ENCODE measurements around the gene KLHL1. TPM values are rescaled to one million over a fixed set of nuclear protein-coding genes. Genes with fewer than 3 reads are reported as not detected.

KLHL1 gene
- polyA plus RNA-seq, 1 donor from 2014 or later: 15.5 TPM

DNA sequence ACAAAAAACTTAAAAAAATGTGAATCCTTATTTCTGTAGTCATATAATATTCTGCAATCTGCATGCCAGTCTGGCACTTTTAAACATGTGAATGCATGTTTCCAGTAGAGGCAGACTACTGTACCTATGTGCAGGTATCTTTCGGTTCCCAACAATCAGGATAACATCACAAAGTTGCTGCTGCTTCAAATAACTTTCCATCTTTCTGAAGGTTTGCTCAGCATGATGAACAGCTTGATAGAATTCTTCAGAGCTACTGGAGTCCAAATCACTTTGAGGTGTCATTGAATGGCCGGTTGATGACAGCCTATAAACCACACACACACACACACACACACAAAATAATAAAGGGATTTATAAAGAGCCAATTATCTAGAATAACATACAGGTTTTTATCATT lies 132.8 kb downstream of the KLHL1 start:
- H4K20me1 ChIP-seq (ENCODE audit: insufficient read depth): no peaks in the 10 kb centered on the region
- no peaks in the 10 kb centered on the region for H3K9me2 ChIP-seq (ENCODE audit: insufficient read depth, low read length)
- H3K79me2 ChIP-seq (replicated peaks; ENCODE audit: insufficient read depth, low read length): no peaks in the 10 kb centered on the region
- TF ChIP-seq MXI1 (conservative IDR thresholded peaks at IDR 0.05; ENCODE audit: poor library complexity, severe bottlenecking) (no peak), SMC3 (conservative IDR thresholded peaks at IDR 0.05; ENCODE audit: poor library complexity) (no peak)
- no peak overlapping the region for H3K27ac ChIP-seq (ENCODE audit: low read length)
- no peak overlapping the region for H2AFZ ChIP-seq (ENCODE audit: low read depth, low read length)
- no peaks in the 10 kb centered on the region for H3K27me3 ChIP-seq (ENCODE audit: insufficient read depth, low read depth, low read length)
- no peak overlapping the region for H3K9ac ChIP-seq (ENCODE audit: low read length)
- no peak overlapping the region for H3K4me2 ChIP-seq (ENCODE audit: low read length)
- no peak overlapping the region for H3K4me3 ChIP-seq (ENCODE audit: low read length)
- no peaks in the 10 kb centered on the region for H3K9me3 ChIP-seq (ENCODE audit: low read length)
- no peaks in the 10 kb centered on the region for H3F3A ChIP-seq (ENCODE audit: insufficient read depth, low read length, poor library complexity, severe bottlenecking)
- no peaks in the 10 kb centered on the region for H3K36me3 ChIP-seq (ENCODE audit: insufficient read depth, low read length)

DNA sequence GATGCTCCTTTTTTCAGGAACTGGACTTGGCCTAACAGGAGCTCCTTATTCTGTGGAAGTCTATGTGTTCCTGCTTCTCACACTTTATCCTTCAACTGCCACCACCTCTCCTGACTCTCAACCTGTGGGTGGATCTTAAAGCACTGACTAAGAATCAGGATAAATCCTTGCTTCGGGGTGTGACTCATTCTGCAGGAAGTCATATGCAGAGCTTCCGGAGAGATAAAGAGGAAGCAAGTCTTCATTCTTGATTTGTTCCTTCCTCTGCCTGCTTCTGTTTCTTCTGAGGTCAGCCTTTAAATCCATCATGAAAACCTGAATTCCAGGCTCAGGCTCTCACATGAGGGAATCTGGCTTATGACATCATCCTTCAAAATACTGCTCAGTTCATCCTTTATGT lies 137.7 kb downstream of the KLHL1 start:
- Histone ChIP-seq H3K79me2 (replicated peaks; ENCODE audit: insufficient read depth, low read length) (no peaks in the 10 kb centered on the region), H3K27ac (ENCODE audit: low read length) (no peak overlapping the region), H3K27me3 (ENCODE audit: insufficient read depth, low read depth, low read length) (no peaks in the 10 kb centered on the region), H3K9me3 (ENCODE audit: low read length) (no peaks in the 10 kb centered on the region), H3K9ac (ENCODE audit: low read length) (no peak overlapping the region), H3K4me2 (ENCODE audit: low read length) (no peak overlapping the region), H2AFZ (ENCODE audit: low read depth, low read length) (no peak overlapping the region), H4K20me1 (ENCODE audit: insufficient read depth) (no peaks in the 10 kb centered on the region), H3K4me3 (ENCODE audit: low read length) (no peak overlapping the region), H3F3A (ENCODE audit: insufficient read depth, low read length, poor library complexity, severe bottlenecking) (no peaks in the 10 kb centered on the region), H3K9me2 (ENCODE audit: insufficient read depth, low read length) (no peaks in the 10 kb centered on the region), H3K36me3 (ENCODE audit: insufficient read depth, low read length) (no peaks in the 10 kb centered on the region)
- no peak for TF ChIP-seq RAD21 (conservative IDR thresholded peaks at IDR 0.05)
- TF ChIP-seq EZH2 (IDR thresholded peaks at IDR 0.05; ENCODE audit: borderline replicate concordance, insufficient read depth, low read length, poor library complexity, severe bottlenecking): no peak
- no peak for TF ChIP-seq EP300 (conservative IDR thresholded peaks at IDR 0.05; ENCODE audit: poor library complexity, severe bottlenecking)
- TF ChIP-seq, protein P1, sequence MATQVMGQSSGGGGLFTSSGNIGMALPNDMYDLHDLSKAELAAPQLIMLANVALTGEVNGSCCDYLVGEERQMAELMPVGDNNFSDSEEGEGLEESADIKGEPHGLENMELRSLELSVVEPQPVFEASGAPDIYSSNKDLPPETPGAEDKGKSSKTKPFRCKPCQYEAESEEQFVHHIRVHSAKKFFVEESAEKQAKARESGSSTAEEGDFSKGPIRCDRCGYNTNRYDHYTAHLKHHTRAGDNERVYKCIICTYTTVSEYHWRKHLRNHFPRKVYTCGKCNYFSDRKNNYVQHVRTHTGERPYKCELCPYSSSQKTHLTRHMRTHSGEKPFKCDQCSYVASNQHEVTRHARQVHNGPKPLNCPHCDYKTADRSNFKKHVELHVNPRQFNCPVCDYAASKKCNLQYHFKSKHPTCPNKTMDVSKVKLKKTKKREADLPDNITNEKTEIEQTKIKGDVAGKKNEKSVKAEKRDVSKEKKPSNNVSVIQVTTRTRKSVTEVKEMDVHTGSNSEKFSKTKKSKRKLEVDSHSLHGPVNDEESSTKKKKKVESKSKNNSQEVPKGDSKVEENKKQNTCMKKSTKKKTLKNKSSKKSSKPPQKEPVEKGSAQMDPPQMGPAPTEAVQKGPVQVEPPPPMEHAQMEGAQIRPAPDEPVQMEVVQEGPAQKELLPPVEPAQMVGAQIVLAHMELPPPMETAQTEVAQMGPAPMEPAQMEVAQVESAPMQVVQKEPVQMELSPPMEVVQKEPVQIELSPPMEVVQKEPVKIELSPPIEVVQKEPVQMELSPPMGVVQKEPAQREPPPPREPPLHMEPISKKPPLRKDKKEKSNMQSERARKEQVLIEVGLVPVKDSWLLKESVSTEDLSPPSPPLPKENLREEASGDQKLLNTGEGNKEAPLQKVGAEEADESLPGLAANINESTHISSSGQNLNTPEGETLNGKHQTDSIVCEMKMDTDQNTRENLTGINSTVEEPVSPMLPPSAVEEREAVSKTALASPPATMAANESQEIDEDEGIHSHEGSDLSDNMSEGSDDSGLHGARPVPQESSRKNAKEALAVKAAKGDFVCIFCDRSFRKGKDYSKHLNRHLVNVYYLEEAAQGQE (IDR thresholded peaks at IDR 0.05; ENCODE audit: borderline replicate concordance): no peak
- TF ChIP-seq POLR2AphosphoS5 (IDR thresholded peaks at IDR 0.05): no peak
- TF ChIP-seq MXI1 (conservative IDR thresholded peaks at IDR 0.05; ENCODE audit: poor library complexity, severe bottlenecking): no peak
- TF ChIP-seq TAF1 (IDR thresholded peaks at IDR 0.05; ENCODE audit: low read depth): no peak
- TF ChIP-seq SMC3 (conservative IDR thresholded peaks at IDR 0.05; ENCODE audit: poor library complexity): no peak
- TF ChIP-seq, protein P2, sequence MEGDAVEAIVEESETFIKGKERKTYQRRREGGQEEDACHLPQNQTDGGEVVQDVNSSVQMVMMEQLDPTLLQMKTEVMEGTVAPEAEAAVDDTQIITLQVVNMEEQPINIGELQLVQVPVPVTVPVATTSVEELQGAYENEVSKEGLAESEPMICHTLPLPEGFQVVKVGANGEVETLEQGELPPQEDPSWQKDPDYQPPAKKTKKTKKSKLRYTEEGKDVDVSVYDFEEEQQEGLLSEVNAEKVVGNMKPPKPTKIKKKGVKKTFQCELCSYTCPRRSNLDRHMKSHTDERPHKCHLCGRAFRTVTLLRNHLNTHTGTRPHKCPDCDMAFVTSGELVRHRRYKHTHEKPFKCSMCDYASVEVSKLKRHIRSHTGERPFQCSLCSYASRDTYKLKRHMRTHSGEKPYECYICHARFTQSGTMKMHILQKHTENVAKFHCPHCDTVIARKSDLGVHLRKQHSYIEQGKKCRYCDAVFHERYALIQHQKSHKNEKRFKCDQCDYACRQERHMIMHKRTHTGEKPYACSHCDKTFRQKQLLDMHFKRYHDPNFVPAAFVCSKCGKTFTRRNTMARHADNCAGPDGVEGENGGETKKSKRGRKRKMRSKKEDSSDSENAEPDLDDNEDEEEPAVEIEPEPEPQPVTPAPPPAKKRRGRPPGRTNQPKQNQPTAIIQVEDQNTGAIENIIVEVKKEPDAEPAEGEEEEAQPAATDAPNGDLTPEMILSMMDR (IDR thresholded peaks at IDR 0.05; ENCODE audit: poor library complexity, severe bottlenecking): no peak

DNA sequence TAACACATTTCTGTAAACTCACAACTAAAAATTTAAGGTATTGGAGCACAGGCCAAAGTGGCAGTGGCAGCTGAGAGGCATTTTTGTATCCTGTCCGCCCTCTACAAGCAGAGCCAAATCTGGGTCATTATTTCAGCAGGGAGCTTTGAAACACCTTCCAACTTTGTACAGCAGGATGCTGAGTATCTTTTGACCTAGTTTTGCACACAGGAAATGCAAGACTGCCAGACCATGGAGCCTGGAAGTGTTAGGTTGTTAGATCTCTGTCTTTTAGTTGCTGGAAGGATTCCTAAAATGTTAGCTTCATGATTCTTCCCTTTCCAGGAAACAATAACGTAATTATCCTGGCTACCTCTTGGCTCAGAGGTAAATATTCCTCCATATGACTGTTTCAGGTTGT lies 149.2 kb downstream of the KLHL1 start:
- TF ChIP-seq TAF1 (IDR thresholded peaks at IDR 0.05; ENCODE audit: low read depth) (no peak), EZH2 (IDR thresholded peaks at IDR 0.05; ENCODE audit: borderline replicate concordance, insufficient read depth, low read length, poor library complexity, severe bottlenecking) (no peak), SMC3 (conservative IDR thresholded peaks at IDR 0.05; ENCODE audit: poor library complexity) (no peak), EP300 (conservative IDR thresholded peaks at IDR 0.05; ENCODE audit: poor library complexity, severe bottlenecking) (no peak), MXI1 (conservative IDR thresholded peaks at IDR 0.05; ENCODE audit: poor library complexity, severe bottlenecking) (no peak), RAD21 (conservative IDR thresholded peaks at IDR 0.05) (no peak), POLR2AphosphoS5 (IDR thresholded peaks at IDR 0.05) (no peak)
- TF ChIP-seq, protein P1 (IDR thresholded peaks at IDR 0.05; ENCODE audit: borderline replicate concordance): no peak
- TF ChIP-seq, protein P2 (IDR thresholded peaks at IDR 0.05; ENCODE audit: poor library complexity, severe bottlenecking): no peak
- Histone ChIP-seq H3K27ac (ENCODE audit: low read length) (no peak overlapping the region), H3K27me3 (ENCODE audit: insufficient read depth, low read depth, low read length) (no peaks in the 10 kb centered on the region)

More for the DNA sequence above, 149.2 kb downstream of the KLHL1 start:
- H3K36me3 ChIP-seq (ENCODE audit: insufficient read depth, low read length): no peaks in the 10 kb centered on the region
- H3K9me2 ChIP-seq (ENCODE audit: insufficient read depth, low read length): no peaks in the 10 kb centered on the region
- no peaks in the 10 kb centered on the region for H3F3A ChIP-seq (ENCODE audit: insufficient read depth, low read length, poor library complexity, severe bottlenecking)
- no peak overlapping the region for H3K9ac ChIP-seq (ENCODE audit: low read length)
- no peak overlapping the region for H2AFZ ChIP-seq (ENCODE audit: low read depth, low read length)
- H3K79me2 ChIP-seq (replicated peaks; ENCODE audit: insufficient read depth, low read length): no peaks in the 10 kb centered on the region
- no peaks in the 10 kb centered on the region for H3K9me3 ChIP-seq (ENCODE audit: low read length)
- H4K20me1 ChIP-seq (ENCODE audit: insufficient read depth): no peaks in the 10 kb centered on the region
- H3K4me2 ChIP-seq (ENCODE audit: low read length): no peak overlapping the region
- no peak overlapping the region for H3K4me3 ChIP-seq (ENCODE audit: low read length)

All from neural cell (in vitro differentiated cells).